Right lobe of liver (tissue), 4 donors: ENCODE measurements around the gene VGLL3.

Experiments used
- POLR2A ChIP-seq: fragments of 450-650 bp; IDR thresholded peaks from one replicate; pipeline ENCODE4 v1.6.1; 2017; ENCODE audit warnings: antibody characterized with exemption, mild to moderate bottlenecking
- TF ChIP-seq, protein P1 (sequence below), 4 donors: fragments of 200-600 bp in 3 of 4; fragments of 450-650 bp in 1 of 4; IDR thresholded peaks; one replicate each; pipeline versions ENCODE4 v1.5.1 to v1.8.0; 2016 to 2022; ENCODE audit warnings: antibody characterized with exemption in 4 of 4, mild to moderate bottlenecking in 2 of 4
- donor health status: DM: no; HTN: no; CAD: no.
- donor health status: DM: no; HTN: no; CAD: no.
- donor health status: DM: no; HTN: yes; CAD: no.

DNA sequence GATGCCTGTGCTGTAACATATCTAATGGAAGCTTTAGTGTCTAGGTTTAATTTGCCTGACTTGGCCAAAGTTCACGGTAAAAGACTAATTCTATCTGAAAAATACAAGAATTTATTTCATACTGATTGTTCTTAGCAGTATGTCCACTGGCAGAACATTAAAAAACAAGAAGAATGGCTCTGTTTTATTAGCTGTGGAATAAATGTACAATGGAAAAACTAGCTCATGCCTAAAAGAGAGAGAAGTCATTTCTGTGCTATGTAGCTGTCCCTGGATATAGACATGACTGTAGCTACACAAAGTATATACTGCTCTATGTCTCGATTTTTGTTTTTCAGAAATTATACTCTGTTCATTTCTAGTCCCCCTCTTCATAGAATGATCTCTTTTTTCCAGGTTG is 13.9 kb upstream of the VGLL3 start:
- no peak for TF ChIP-seq POLR2A
- TF ChIP-seq, protein P1, sequence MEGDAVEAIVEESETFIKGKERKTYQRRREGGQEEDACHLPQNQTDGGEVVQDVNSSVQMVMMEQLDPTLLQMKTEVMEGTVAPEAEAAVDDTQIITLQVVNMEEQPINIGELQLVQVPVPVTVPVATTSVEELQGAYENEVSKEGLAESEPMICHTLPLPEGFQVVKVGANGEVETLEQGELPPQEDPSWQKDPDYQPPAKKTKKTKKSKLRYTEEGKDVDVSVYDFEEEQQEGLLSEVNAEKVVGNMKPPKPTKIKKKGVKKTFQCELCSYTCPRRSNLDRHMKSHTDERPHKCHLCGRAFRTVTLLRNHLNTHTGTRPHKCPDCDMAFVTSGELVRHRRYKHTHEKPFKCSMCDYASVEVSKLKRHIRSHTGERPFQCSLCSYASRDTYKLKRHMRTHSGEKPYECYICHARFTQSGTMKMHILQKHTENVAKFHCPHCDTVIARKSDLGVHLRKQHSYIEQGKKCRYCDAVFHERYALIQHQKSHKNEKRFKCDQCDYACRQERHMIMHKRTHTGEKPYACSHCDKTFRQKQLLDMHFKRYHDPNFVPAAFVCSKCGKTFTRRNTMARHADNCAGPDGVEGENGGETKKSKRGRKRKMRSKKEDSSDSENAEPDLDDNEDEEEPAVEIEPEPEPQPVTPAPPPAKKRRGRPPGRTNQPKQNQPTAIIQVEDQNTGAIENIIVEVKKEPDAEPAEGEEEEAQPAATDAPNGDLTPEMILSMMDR (IDR thresholded peaks at IDR 0.05): no peak
